Loucy (cell line): ENCODE measurements around the gene FNTB.

Source experiments
- H2AFZ ChIP-seq: fragments of 200-600 bp; sonication (generic); 2 replicates; pipeline ENCODE4 v1.6.0; 2016; ENCODE audit warnings: antibody characterized with exemption, mild to moderate bottlenecking, low read length, moderate library complexity
- H3F3A ChIP-seq: fragments of 200-600 bp; 2 replicates; pipeline ENCODE4 v1.6.0; 2016; ENCODE audit warnings: antibody characterized with exemption, low read depth, mild to moderate bottlenecking
- H3K27me3 ChIP-seq: fragments of 200-600 bp; sonication (generic); 2 replicates; pipeline ENCODE4 v1.6.1; 2014; ENCODE audit warnings: low read length, mild to moderate bottlenecking; ENCODE audit not compliant: insufficient read depth, poor library complexity, severe bottlenecking
- H3K36me3 ChIP-seq: fragments of 200-600 bp; sonication (generic); 2 replicates; pipeline ENCODE4 v1.6.1; 2016; ENCODE audit warnings: low read length; ENCODE audit not compliant: insufficient read depth
- H3K4me1 ChIP-seq: fragments of 200-600 bp; sonication (generic); 2 replicates; pipeline ENCODE4 v1.5.1; 2014; ENCODE audit warnings: low read length, mild to moderate bottlenecking; ENCODE audit not compliant: insufficient read depth, poor library complexity, severe bottlenecking
- H3K4me2 ChIP-seq: fragments of 200-600 bp; sonication (generic); 2 replicates; pipeline ENCODE4 v1.6.0; 2014; ENCODE audit warnings: antibody characterized with exemption, low read length, low read depth, mild to moderate bottlenecking; ENCODE audit not compliant: poor library complexity, severe bottlenecking
- H3K4me3 ChIP-seq: fragments of 200-600 bp; sonication (generic); 2 replicates; pipeline ENCODE4 v1.5.1; 2014; ENCODE audit warnings: low read length, mild to moderate bottlenecking, mixed read lengths; ENCODE audit not compliant: poor library complexity, severe bottlenecking
- H3K79me2 ChIP-seq: fragments of 200-600 bp; sonication (generic); 2 replicates; pipeline ENCODE4 v1.6.1; 2014; ENCODE audit warnings: low read length; ENCODE audit not compliant: insufficient read depth
- H3K9ac ChIP-seq: fragments of 200-600 bp; sonication (generic); 2 replicates; pipeline ENCODE4 v1.6.0; 2014; ENCODE audit warnings: mild to moderate bottlenecking, low read depth, low read length, moderate library complexity; ENCODE audit not compliant: poor library complexity, severe bottlenecking
- H3K9me2 ChIP-seq: fragments of 200-600 bp; sonication (generic); replicated peaks from 2 replicates; pipeline ENCODE4 v1.6.1; 2016; ENCODE audit warnings: low read depth, low read length, mixed read lengths
- H3K9me3 ChIP-seq: fragments of 200-600 bp; sonication (generic); 2 replicates; pipeline ENCODE4 v1.6.1; 2014; ENCODE audit warnings: mild to moderate bottlenecking, antibody characterized with exemption, low read length, low read depth; ENCODE audit not compliant: insufficient read depth
- H4K20me1 ChIP-seq: fragments of 200-600 bp; sonication (generic); 2 replicates; pipeline ENCODE4 v1.6.0; 2014; ENCODE audit warnings: antibody characterized with exemption, low read length, mild to moderate bottlenecking; ENCODE audit not compliant: insufficient read depth, poor library complexity, severe bottlenecking
- CTCF ChIP-seq: fragments of 200-600 bp; sonication (generic); conservative IDR thresholded peaks from 2 replicates; pipeline ENCODE4 v1.5.1; 2014; ENCODE audit warnings: mild to moderate bottlenecking, antibody characterized with exemption, low read length
- EZH2phosphoT487 ChIP-seq: fragments of 200-600 bp; IDR thresholded peaks from 2 replicates; pipeline ENCODE4 v1.6.1; 2018; ENCODE audit warnings: antibody characterized with exemption, mild to moderate bottlenecking, moderate library complexity, borderline replicate concordance

FNTB gene

GRCh38 chr14:65041434-65041915 is 54.8 kb downstream of the FNTB start:
- H4K20me1 ChIP-seq = no peaks in the 10 kb centered on the region
- H3K4me3 ChIP-seq = no peak overlapping the region
- H3K9ac ChIP-seq = no peak overlapping the region
- H3K36me3 ChIP-seq = peaks cover 21% of the 10 kb centered on the region; the same call in 1 of the 2 replicates
- peaks cover 32% of the 10 kb centered on the region for H3K4me1 ChIP-seq
- no peaks in the 10 kb centered on the region for H3K9me3 ChIP-seq
- H3K9me2 ChIP-seq = no peaks in the 10 kb centered on the region
- TF ChIP-seq EZH2phosphoT487 = no peak
- TF ChIP-seq CTCF = no peak
- no peak overlapping the region for H2AFZ ChIP-seq
- no peaks in the 10 kb centered on the region for H3K27me3 ChIP-seq
- H3K79me2 ChIP-seq = no peaks in the 10 kb centered on the region
- H3K4me2 ChIP-seq = no peak overlapping the region
- H3F3A ChIP-seq = peaks cover 8% of the 10 kb centered on the region

- peaks cover 29% of the 10 kb centered on the region; the same call in 1 of the 2 replicates for H3K36me3 ChIP-seq
- H3K4me2 ChIP-seq = peak overlapping the region; percentile 39
- H3K9ac ChIP-seq = peak overlapping the region; percentile 52
- H3K4me1 ChIP-seq = peaks cover 38% of the 10 kb centered on the region
- H2AFZ ChIP-seq = no peak overlapping the region
- no peak overlapping the region for H3K4me3 ChIP-seq
- no peaks in the 10 kb centered on the region for H4K20me1 ChIP-seq
- H3F3A ChIP-seq = peaks cover 8% of the 10 kb centered on the region
- no peaks in the 10 kb centered on the region for H3K9me3 ChIP-seq
- H3K9me2 ChIP-seq = no peaks in the 10 kb centered on the region
- H3K27me3 ChIP-seq = no peaks in the 10 kb centered on the region
- TF ChIP-seq CTCF = no peak
- TF ChIP-seq EZH2phosphoT487 = no peak
- no peaks in the 10 kb centered on the region for H3K79me2 ChIP-seq
Observed at GRCh38 chr14:65042296-65042695, 55.6 kb downstream of the FNTB start.

- peaks cover 8% of the 10 kb centered on the region for H3F3A ChIP-seq
- H3K9me3 ChIP-seq = no peaks in the 10 kb centered on the region
- peak overlapping the region; percentile 39 for H3K4me2 ChIP-seq
- peaks cover 42% of the 10 kb centered on the region for H3K4me1 ChIP-seq
- no peaks in the 10 kb centered on the region for H3K27me3 ChIP-seq
- no peak for TF ChIP-seq CTCF
- TF ChIP-seq EZH2phosphoT487 = no peak
- H3K36me3 ChIP-seq = peaks cover 31% of the 10 kb centered on the region; the same call in 1 of the 2 replicates
- H3K4me3 ChIP-seq = peak overlapping the region; percentile 26
- H2AFZ ChIP-seq = no peak overlapping the region
- H4K20me1 ChIP-seq = no peaks in the 10 kb centered on the region
- peak overlapping the region; percentile 52 for H3K9ac ChIP-seq
- no peaks in the 10 kb centered on the region for H3K9me2 ChIP-seq
- H3K79me2 ChIP-seq = no peaks in the 10 kb centered on the region
Observed at GRCh38 chr14:65042731-65043372, 56.2 kb downstream of the FNTB start.
